Effector CD8-positive, alpha-beta T cell (primary cell): ENCODE results near the gene NOL4L.
A peak's percentile ranks its signal among the peaks of the same experiment; 100 is the strongest.

Source experiments
- DNase-seq: peaks from one replicate; lab custom pipeline; 2025; lab: John Stamatoyannopoulos, UW

NOL4L gene

DNA sequence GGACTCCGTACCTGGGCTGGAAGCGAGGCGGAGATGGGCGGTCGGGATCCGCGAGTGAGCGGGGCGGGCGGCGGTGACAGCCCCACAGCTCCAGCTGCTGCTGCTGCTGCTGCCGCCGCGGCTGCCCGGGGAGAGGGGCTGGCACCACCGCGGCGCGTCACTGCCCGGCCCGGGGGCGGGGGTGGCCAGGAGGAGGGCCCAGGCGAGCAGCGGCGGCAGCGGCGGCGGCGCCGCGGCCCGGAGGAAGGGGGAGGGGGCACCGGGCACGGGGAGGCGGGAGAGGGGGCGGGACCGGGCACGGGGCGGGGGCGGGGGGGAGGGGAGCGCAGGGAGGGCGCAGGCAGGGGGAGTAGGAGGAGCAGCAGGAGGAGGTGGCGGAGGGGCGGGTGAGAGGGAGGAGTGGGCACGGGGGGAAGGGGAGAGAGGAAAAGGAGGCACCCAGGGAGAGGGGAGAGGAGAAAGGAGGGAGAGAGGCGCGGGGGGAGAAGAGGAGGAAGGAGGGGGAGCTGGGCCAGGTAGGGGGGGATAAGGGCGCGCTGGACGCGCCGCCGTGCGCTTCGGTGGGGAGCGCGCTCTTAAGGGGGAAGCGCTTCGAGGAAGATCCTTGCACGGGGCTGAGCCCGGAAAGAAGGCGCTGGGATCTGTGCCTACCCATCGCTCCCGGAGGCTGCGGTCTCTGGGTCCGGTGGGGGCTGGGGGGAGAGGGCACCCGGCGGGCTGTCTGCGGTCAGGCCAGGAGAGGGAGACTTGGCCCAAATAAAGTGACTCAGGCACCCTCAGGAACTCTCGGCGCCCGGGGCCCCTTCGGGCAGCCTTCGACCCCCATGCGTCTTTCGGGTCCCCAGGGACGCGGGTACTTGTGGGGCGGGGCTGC is 101.5 kb downstream of the NOL4L start:
- DNase-seq, result peak; percentile 59

DNA sequence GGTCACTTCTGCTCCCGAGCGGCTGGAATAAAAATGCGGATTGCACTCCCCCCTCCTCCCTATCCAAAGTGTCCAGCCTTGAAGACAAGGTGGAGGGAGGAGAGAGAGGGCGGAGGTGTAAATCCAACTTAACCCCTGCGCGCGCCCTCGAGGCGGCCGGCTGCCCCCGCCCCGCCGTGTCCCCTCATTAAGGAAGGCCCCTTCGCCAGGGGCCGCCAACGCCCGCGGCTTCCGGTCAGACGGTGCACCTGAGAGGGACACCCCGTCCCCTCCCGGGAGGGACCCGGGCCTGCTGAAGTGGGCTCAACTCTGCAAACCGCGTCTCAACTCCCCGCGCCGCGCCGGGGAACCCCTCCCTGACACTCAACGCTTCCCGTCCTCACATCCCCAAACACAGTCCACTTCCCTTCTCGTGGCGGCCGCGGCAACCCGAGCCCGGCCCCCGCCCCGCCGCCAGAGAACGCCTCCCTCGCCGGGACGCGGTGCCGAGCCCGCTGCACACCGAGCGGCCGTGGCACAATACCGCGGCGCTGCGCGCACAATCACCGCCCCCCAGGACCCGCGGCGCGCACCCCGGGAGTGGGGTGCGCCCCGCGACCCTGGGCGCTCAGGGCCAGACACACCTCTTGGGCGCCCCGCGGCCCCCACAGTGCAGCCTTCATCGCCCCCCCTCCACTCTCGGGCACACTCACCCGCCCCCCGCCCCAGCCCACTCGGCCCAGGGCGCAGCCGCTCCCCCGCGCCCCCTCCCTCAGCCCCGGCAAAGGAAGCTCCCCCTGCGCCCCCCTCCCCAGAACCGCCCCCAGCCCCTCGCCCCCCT is 102.5 kb downstream of the NOL4L start:
- no peak for DNase-seq

DNA sequence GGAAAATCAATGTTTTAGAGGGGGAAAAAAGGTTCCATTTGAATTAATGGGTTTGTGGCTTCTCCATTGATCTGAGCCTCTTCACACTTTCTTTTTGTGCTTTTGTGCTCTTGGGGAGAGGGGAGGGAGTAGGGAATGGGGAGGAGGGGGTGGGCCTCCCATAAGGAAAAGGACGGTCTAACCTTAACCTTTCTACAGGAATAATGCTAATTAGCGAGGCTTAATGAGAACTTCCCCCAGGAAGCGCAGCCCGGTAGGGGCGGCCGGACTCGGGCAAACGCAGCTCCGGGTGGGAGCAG is 103.0 kb downstream of the NOL4L start:
- DNase-seq, result no peak

DNA sequence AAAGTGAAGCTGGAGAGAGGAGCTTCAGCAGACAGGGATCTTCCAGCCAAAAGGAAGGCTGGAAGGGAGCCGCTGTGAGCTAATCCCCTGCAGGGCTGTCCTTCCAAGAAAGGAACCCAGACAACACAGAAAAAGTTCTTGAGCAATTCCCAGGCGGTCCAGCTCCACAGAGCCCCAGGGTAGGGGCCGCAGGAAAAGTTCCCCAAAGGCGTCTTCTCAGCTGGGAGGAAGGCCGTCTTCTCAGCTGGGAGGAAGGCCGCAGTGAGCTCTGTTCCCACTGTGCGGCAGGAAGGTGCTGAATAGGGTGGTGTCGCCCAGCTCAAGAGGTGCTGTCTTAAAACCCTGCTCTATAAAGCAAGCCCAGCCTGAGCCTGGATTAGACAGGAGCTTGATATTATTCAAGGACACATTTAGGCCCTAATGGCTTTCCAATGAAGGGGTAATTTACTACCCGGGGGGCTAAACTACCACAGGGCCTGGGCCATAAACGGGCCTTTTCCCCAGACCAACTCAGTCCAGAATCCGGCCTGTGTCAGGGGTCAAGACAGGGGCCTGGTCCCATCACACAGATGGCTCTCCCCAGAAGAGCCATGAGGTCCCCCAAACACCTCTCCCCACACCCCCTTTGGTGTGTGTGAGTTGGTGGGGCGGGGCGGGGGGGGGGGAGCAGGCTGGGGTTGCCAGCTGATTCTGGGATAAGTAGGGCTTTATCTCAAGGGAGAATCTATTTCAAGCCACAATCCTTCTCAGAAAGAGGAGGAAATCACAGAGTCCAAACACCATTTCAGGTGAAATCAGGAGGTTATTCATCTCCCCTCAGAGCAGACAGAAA is 103.6 kb downstream of the NOL4L start:
- DNase-seq, result no peak

DNA sequence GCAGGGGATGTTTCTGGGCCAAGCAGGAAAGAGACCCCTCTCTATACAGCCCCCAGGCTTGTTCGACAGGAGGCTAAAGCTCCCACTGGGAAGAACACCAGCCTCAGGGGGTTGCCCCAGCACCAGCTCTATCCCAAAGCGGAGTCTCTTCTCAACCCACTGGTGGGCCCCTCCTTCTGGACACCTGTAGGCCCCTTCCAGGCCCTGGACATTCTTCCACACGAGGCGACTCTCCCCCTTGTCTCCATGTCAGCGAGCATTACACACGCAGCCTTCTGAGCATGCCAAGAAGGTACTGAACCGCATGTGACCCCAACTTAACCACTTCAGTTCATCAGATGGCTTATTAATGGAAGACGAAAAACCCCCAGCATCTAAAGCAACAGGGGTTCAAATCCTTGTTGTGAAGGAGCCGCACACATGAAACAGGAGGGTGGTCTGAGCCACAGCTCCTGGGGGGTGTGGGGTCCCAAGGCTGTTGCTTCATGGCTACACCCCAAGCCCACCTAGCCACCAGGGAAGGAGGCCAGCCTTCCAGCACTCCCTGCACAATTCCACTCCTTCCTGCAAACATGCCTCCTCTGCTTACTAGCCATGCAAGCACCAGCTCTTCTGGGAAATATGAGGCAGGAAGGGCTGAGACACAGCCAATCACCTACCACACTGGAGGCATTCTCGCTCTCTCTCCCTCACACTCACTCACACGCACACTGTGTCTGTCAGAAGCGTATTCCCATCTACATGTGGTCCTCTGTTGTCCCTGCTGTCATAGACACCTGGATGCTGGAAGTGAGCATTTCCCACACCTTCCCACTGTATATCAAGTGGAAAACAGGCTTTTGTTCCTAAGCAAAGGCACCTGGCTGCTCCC is 104.5 kb downstream of the NOL4L start:
- DNase-seq, result no peak

DNA sequence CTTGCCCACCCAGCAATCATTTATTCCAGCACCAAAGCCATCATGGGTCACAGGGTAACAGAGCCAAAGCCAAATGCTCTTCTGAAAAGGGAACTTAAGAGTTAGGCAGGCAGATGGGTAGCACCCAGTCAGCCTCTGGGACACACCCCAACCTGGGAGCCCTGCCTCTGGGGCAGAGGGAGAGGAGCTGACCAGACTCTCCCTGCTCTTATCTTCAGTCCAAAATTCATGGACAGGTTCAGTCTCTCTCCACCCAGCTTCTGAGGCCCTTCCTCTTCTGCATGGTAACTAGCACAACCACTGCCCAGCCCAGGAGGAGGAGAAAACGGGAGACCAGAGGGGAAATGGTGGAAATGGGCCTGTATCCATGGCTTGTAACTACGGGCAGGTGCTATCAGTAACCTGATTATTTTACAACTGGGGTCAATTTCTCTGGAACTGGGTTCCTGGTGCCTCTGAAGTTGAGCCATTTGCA is 105.4 kb downstream of the NOL4L start:
- DNase-seq, result no peak

DNA sequence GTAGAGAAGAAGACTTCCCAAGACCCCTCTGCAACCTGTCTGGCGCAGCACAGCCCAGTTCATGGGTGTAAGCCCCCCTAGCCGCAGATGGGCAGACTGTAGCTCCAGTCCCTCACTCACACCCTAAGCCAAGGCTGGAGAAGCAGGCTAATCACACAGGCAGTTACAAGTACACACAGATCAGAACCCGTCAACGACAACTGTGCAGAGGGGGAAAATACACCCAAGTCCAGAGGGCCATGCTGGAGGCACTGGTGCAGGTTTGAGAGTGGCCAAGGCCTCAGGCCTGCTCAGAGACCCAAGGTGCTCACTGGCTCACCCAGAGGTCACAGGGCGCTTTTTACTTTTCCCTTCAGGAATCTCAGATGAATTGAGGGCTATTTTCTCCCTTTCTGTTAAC is 106.1 kb downstream of the NOL4L start:
- no peak for DNase-seq

DNA sequence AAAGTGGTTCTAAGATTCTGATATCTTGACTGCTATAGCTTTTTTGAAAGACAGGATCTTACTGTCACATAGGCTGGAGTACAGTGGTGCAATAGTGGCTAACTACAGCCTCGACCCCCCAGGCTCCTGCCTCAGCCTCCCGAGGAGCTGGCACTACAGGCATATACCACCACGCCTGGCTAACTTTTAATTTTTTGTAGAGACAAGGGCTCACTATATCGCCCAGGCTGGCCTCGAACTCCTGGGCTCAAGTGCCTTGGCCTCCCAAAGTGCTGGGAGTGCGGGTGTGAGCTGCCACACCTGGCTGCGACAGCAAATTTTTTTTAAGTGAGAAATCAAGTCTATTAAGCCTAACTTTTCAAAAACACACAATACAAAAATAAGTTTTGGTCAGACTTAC is 106.6 kb downstream of the NOL4L start:
- no peak for DNase-seq

DNA sequence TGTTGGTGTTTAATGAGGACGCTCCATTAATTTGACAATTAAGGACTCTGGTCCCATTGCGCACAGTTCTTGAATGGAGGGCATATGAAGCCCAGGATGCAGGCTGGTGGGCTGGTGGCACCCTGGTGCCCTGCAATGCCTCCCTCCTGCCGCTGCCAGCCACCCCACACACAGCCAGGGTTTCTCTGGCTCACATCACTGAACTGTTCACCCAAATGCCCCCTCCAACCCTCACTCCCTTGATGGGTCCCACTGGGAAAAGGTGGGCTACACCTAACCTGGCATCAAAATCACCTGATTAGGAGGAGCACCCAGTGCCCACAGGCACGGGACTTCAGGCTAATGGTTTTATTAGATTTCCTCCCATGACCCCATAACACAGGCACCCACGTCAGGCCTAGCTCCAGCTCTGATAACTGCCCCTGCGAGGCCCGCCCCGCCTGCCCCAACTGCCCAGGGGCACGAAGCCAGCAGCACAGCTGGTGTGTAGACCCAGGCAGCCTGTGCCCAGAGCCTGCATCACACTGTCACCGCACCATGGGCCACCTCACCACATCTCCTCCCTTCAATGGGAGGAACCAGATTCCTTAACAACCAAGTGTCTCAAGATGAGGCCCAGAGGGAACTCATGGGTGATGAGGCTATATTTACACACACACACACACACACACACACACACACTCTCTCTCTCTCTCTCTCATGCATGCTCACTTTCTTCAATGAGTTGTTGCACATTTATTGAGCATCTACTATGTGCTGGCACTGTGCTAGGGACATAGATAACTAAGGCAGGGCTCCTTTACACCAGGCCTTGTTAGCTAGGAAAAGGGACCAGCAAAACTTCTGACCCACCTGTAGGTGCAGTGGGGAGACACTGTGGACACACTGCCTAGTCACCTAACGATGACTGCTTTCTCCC is 107.3 kb downstream of the NOL4L start:
- DNase-seq, result no peak

DNA sequence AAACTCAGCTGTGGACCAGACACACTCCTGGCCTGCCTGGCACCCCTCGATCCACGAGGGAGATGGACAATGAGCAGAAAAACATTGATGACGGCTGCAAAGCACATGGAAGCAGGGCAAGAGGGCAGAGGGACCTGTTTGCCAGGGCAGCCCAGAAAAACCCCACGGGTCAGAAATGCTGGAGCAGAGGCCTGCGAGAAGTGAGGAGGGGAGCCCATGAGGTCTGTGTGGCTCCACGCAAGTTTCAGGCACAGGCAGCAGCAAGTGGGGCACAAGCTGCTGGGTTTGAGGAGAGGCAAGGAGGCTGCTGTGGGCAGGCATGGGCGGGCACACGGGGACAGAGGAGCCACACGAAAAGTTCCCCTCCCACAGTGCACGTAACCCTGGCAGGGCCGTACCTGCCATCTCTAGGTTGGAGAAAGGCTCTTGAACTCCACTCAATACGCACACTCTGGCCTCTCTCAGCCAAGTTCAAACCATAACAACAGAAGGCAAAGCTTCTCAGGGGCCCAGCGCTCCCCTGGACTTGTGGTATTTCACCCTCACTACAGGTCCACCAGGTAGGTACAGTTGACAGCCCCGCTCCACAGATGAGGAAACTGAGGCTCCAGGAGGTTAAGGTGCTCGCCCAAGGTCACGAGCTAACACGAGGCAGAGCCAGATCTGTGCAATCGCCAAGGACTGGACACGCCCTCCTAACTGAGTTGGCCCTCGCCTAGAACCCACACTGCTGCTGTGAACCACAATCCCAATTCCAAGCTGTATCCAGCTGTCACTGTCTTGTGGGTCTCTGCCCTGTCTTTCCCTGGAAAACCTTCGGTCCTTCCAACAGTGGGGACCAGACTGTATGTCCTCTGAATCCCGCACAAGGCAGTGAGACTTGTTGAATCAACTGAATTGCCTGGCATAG is 108.2 kb downstream of the NOL4L start:
- no peak for DNase-seq

DNA sequence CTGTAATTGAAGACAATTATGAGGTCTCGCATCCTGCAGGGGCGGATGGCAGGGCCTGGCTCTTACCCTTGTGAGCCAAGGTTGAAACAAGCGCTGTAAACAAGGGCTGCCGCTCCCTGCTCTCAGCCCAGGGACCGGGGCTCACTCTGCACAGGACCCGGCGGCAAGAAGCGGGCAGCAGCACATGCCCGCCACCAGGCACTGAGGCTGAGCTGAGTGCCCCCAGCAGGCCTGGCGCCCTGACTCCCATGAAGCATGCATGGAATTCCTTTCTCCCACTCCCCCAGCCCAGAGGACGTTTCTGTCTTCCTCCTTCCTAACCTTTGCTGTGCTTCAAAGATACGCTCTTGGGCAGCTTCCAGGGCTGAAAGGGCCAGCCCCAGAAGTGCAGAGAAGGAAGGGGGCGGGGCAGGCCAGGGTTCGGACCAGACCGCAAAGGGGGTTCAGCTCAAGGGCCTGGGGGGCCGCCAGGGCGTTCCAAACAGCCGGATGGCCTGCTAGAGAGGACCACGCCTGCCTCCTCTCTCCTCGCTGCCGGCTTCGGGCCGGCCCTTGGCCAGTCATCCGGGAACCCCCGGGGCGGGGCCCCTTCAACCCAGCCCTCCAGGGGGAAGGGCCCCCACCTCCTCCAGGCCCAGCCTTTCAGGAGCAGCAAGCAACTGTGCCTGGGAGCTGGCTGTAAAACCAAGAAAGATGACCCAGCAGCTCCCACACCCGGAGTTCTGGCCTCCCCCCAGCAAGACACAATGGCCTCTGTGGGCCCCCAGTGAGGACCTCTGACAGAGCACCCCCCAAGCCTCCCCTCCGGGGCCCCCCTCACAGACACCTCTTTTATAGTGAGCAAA is 109.9 kb downstream of the NOL4L start:
- no peak for DNase-seq

DNA sequence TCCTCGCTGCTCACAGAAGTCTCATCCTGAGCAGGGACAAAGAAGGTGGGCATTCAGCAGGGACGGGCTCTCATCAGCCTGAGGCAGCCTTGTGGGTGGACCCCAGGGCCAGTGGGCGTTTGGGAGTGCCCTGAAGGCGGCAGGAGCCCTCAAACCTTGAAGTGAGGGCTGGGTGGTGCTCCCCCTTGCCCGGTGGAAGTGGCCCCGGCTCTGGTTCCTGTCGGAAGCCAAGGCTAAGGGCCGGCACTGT is 110.5 kb downstream of the NOL4L start:
- DNase-seq, result no peak

DNA sequence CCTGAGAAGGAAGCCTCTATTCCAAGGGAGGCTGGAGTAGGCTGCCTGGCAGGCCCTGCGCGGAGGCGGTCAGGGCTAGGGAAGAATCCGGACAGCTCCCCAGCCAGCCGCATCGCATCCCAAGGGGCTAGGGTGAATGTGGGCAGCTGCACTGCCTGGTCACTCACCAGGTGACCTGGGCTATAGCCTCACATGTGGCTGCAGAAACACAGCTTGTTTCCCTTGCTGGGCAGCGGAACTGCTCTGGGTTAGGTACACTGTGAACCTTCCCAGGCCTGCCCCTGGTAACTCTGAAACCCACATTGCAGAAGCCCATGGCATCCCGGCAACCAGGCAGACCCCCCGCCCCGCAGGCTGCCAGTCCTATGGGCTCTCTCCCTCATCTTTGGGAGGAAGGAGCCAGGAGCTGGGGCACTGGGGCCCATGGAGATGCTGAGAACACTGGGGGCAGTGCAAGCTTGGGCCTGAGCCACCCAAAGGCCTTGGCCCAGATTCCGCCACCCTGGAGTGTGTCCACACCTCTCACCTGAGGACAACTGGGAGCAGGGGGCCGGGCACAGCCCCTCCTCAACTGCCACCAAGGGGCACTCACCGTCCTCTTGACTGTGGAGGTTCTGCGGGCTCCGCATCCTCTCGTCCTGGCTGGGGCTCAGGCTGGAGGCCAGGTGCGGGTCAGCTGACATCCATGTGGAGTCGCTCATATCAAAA is 111.0 kb downstream of the NOL4L start:
- DNase-seq, result no peak

DNA sequence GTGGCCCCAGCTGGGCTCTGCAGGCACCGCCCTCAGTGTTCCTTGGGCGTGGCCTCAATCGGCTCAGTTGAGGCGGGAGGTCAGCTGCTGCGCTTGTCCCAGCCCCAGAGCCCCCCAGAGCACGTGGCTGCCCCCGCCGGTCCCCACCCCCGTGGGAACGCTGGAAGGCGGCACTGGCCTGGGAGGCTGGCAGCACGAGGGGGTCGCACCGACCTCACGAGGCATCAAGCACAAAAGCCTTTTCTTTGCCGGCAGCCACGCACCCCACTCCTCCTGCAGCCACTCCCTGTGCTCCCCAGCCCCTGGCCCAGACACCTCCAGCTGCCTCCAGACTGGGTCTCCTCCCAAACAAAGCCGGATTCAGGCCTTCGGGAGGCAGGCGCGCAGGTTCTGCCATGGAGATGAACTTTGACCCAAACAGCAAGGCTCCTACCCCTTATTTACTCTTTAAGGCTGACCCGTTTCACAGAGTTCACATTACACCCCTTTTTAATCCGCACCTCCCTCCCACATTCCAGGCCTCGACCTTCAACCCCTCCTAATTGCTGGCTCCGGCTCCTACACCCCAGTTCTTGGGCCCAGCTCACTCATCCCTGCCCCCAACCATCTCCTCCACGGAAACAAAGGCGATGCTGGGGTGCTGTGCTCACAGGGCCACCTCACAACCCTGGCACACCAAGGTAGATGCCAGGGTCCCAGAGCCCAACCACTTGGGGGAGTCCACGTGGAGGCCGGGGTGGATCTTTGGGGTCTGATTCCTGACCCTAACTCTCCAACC is 111.7 kb downstream of the NOL4L start:
- DNase-seq, result no peak

DNA sequence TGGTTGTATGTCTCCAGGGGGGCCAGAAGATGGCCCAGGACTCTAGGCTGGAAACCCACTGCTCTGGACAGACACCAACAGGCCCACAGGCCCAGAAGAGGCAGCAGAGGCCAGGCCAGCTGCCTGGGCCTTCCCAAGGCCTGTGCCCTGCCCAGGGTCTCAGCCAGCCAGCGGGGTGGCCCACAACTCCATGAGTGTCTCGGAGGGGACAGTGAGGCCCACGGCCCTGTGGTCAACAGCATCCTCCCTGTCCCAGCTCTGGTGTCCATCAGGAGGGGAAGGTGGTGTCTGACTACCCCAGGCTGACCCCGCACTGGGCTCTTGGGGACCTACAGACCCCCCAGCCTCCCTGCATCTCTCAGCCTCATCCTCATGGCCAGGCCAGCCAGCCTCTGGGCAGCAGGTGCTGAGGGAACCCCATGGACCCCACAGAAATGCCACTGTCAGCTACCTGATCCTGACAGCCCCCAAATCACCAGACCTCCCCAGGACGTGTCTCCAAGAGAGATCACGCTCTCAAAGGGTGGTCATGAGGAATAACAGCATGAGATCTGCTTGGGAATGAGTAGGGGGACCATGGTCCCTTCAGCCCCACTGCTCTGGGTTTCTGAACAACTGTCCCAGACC is 112.4 kb downstream of the NOL4L start:
- no peak for DNase-seq

DNA sequence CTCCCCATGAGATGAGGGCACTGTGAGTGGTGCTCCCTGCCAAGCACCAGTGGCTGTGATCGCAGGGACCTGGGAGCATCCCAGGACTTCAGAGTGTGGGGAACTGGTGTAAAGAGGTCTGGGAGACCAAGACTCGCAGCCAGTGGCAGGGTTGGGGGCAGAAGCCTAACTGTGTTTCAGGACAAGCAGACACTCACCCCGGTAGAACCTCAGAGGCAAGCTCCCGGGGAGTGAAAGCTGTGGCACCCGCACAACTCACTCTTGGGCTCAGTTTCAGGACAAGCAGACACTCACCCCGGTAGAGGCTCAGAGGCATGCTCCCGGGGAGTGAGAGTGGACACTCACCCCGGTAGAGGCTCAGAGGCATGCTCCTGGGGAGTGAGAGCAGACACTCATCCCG is 114.2 kb downstream of the NOL4L start:
- DNase-seq, result no peak
